Left ventricle myocardium inferior (tissue), 1 donor: ENCODE measurements around the gene CENPF. TPM values are rescaled to one million over a fixed set of nuclear protein-coding genes. Genes with fewer than 3 reads are reported as not detected.

Experiments
- DNase-seq: peaks from one replicate; pipeline ENCODE4 v3.0.0-alpha.2; 2020
- H3K27ac ChIP-seq: fragments of 200-600 bp; replicated peaks from 2 replicates; pipeline ENCODE4 v1.8.0; 2021
- H3K27me3 ChIP-seq: fragments of 200-600 bp; 2 replicates; pipeline ENCODE4 v1.8.0; 2021; ENCODE audit warnings: low read depth
- H3K36me3 ChIP-seq: fragments of 200-600 bp; 2 replicates; pipeline ENCODE4 v1.8.0; 2021
- H3K4me1 ChIP-seq: fragments of 200-600 bp; 2 replicates; pipeline ENCODE4 v1.8.0; 2021
- H3K4me3 ChIP-seq: fragments of 200-600 bp; 2 replicates; pipeline ENCODE4 v1.8.0; 2021; ENCODE audit warnings: mild to moderate bottlenecking, moderate library complexity
- H3K9me3 ChIP-seq: fragments of 200-600 bp; replicated peaks from 2 replicates; pipeline ENCODE4 v1.8.0; 2021
- CTCF ChIP-seq: fragments of 200-600 bp; IDR thresholded peaks from 2 replicates; pipeline ENCODE4 v1.8.0; 2021; ENCODE audit warnings: antibody characterized with exemption, mild to moderate bottlenecking, borderline replicate concordance
- intact Hi-C: fragments of 100-400 bp; cut with micrococcal nuclease; formaldehyde crosslinking; loops from one replicate; pipeline ENCODE4 v1.11.0; 2022
- total RNA-seq: library from RNA; stranded (reverse); fragmentation: NEBNext Ultra II Directional; extraction: Animal tissue kit (Norgen Biotek cat#: 25700); gene quantifications from one replicate; pipeline ENCODE4 v1.2.1, GENCODE V29; 2021
- donor health status: DM: no; HTN: yes; CAD: no; lungs with severe emphysema.

Gene CENPF
- total RNA-seq, 1 donor from 2014 or later, result 1.7 TPM

DNA sequence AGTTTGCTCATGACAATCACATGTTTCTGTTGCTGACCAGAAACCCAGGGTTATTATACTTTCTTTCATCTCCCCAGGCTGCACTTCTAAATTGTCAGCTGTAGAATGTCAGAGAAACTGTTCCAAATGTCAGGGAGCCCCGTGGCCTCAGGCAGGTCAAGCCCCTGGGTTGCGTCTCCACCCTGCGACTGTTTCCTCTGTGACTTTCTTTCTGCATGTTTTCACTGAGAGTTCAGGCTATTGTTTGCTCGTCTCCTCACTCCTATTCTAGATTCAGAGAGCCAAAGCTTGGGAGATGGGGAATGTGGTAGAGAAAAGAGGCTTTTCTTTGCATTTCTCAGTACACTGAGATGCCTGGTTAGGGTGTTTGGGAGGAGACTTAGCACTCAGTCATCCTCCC lies 97.4 kb downstream of the CENPF start:
- no peaks in the 10 kb centered on the region for H3K27me3 ChIP-seq
- no peak overlapping the region for H3K4me3 ChIP-seq
- intact Hi-C loops, result no loop called here
- TF ChIP-seq CTCF, result no peak
- no peaks in the 10 kb centered on the region for H3K36me3 ChIP-seq
- H3K4me1 ChIP-seq, result no peaks in the 10 kb centered on the region
- H3K9me3 ChIP-seq, result peaks cover 32% of the 10 kb centered on the region
- no peak overlapping the region for H3K27ac ChIP-seq
- DNase-seq, result no peak

GRCh38 chr1:214702556-214702955 lies 99.6 kb downstream of the CENPF start:
- no peak for TF ChIP-seq CTCF
- no peaks in the 10 kb centered on the region for H3K27me3 ChIP-seq
- H3K36me3 ChIP-seq, result no peaks in the 10 kb centered on the region
- no peaks in the 10 kb centered on the region for H3K4me1 ChIP-seq
- no peak for DNase-seq
- H3K9me3 ChIP-seq, result peaks cover 28% of the 10 kb centered on the region
- intact Hi-C loops, result no loop called here
- H3K27ac ChIP-seq, result no peak overlapping the region
- no peak overlapping the region for H3K4me3 ChIP-seq

GRCh38 chr1:214707306-214708087 lies 104.5 kb downstream of the CENPF start:
- intact Hi-C loops, result no loop called here
- no peak for DNase-seq
- no peak for TF ChIP-seq CTCF
- H3K27ac ChIP-seq, result no peak overlapping the region
- H3K36me3 ChIP-seq, result no peaks in the 10 kb centered on the region
- no peaks in the 10 kb centered on the region for H3K27me3 ChIP-seq
- no peak overlapping the region for H3K4me3 ChIP-seq
- H3K4me1 ChIP-seq, result no peaks in the 10 kb centered on the region
- peaks cover 28% of the 10 kb centered on the region for H3K9me3 ChIP-seq

- Histone ChIP-seq H3K4me1 (no peaks in the 10 kb centered on the region), H3K4me3 (no peak overlapping the region), H3K27ac (no peak overlapping the region), H3K27me3 (no peaks in the 10 kb centered on the region), H3K9me3 (peaks cover 24% of the 10 kb centered on the region), H3K36me3 (no peaks in the 10 kb centered on the region)
- intact Hi-C loops, result no loop called here
- no peak for DNase-seq
- TF ChIP-seq CTCF, result no peak
Measured at GRCh38 chr1:214708321-214708955, 105.4 kb downstream of the CENPF start.

- Histone ChIP-seq H3K4me1 (no peaks in the 10 kb centered on the region), H3K27ac (no peak overlapping the region), H3K27me3 (no peaks in the 10 kb centered on the region), H3K4me3 (no peak overlapping the region), H3K36me3 (no peaks in the 10 kb centered on the region), H3K9me3 (peaks cover 16% of the 10 kb centered on the region)
- TF ChIP-seq CTCF, result no peak
- intact Hi-C loops, result no loop called here
- no peak for DNase-seq
Measured at GRCh38 chr1:214709241-214709640, 106.2 kb downstream of the CENPF start.
